Measurements from ENCODE around the gene HLA-DOA.

DNA sequence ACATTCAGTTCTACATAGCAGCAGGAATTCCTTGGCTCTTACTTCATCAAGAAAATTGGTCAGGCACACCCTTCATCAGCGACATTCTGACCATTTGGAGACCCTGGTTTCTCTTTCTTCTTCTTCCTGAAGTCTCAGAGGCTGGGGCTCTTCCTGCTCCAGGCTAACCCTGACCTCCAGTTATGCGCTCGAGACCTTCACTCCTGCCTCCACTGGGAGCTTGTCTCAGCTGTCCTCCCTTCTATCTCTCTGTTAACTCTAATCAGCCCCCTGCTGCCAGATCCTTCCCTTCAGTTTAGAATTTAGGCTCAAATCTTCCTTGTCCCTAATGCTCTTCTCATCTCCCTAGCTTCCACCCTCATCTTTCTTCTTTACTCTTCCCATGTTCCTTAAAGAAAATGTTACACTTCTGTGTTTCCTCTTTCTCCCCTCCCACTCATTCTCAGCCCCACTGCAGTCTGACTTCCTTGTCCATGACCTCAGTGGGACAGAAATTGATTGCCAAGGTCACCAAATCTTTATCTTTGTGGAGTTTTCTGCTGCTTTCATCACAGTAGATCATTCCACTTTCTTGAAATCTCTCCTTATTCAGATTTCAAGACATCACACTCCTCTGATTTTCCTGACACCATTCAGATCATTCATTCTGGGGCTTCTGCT, 8.4 kb upstream of the HLA-DOA start:
- no peak for TF ChIP-seq CTCF (IDR thresholded peaks at IDR 0.05 in 2 of 3, conservative IDR thresholded peaks at IDR 0.05 in 1 of 3; ENCODE audit: control insufficient read depth in 2 of 3, extremely low read depth in 1 of 3, insufficient read depth in 1 of 3, low read depth in 3 of 3, low read length in 3 of 3)
- TF ChIP-seq EP300 (IDR thresholded peaks at IDR 0.05; ENCODE audit: borderline replicate concordance in 1 of 2, control insufficient read depth in 1 of 2, low read depth in 2 of 2, low read length in 2 of 2) = no peak
- TF ChIP-seq RAD21 (IDR thresholded peaks at IDR 0.05; ENCODE audit: insufficient read depth, low read depth, low read length) = no peak
- TF ChIP-seq SMAD1 (IDR thresholded peaks at IDR 0.05; ENCODE audit: low read depth, partially characterized antibody) = no peak
- TF ChIP-seq, protein P1, sequence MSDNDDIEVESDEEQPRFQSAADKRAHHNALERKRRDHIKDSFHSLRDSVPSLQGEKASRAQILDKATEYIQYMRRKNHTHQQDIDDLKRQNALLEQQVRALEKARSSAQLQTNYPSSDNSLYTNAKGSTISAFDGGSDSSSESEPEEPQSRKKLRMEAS (IDR thresholded peaks at IDR 0.05; ENCODE audit: low read depth, low read length) = no peak
- no peak for TF ChIP-seq ZNF274 (IDR thresholded peaks at IDR 0.05; ENCODE audit: insufficient read depth, insufficient read length)
- TF ChIP-seq STAT3 (IDR thresholded peaks at IDR 0.05; ENCODE audit: low read depth, low read length) = no peak
- TF ChIP-seq GABPA (IDR thresholded peaks at IDR 0.05; ENCODE audit: low read depth) = no peak
- no peak for TF ChIP-seq BMI1 (IDR thresholded peaks at IDR 0.05; ENCODE audit: borderline replicate concordance)
- TF ChIP-seq POLR2A (IDR thresholded peaks at IDR 0.05; ENCODE audit: low read depth, low read length) = no peak
- TF ChIP-seq HCFC1 (IDR thresholded peaks at IDR 0.05; ENCODE audit: low read length) = no peak
